HG02981 (cell line): ENCODE measurements around the gene MIOS.
"Not testable (repeated sequence)": the region's sequence is repeated elsewhere in the genome, so short reads cannot be mapped to it uniquely, and the experiment has no call there.

Experiments
- ATAC-seq: cut with Tn5 transposase; IDR thresholded peaks from one replicate; pipeline ENCODE4 v1.9.1; 2021; ENCODE audit warnings: mild to moderate bottlenecking, moderate library complexity; ENCODE audit not compliant: unreplicated experiment

The MIOS gene

GRCh38 chr7:7554021-7554432, 12.7 kb upstream of the MIOS start:
- no peak for ATAC-seq

- ATAC-seq: no peak
Observed at GRCh38 chr7:7554649-7555575, 11.8 kb upstream of the MIOS start.

GRCh38 chr7:7556852-7557251, 9.8 kb upstream of the MIOS start:
- ATAC-seq: no peak

- no peak for ATAC-seq
Observed at GRCh38 chr7:7557252-7557651, 9.4 kb upstream of the MIOS start.

GRCh38 chr7:7561591-7561990, 5.1 kb upstream of the MIOS start:
- ATAC-seq: not testable (repeated sequence)

- no peak for ATAC-seq
Observed at GRCh38 chr7:7562736-7563135, 3.9 kb upstream of the MIOS start.

GRCh38 chr7:7563269-7563668, 3.4 kb upstream of the MIOS start:
- no peak for ATAC-seq

- ATAC-seq: no peak
Observed at GRCh38 chr7:7563813-7564212, 2.9 kb upstream of the MIOS start.

GRCh38 chr7:7564323-7564780, 2.3 kb upstream of the MIOS start:
- no peak for ATAC-seq

GRCh38 chr7:7565018-7565680, 1.5 kb upstream of the MIOS start:
- no peak for ATAC-seq

GRCh38 chr7:7565746-7566650, 686 bp upstream of the MIOS start:
- peak; percentile 28 for ATAC-seq

- ATAC-seq: no peak
Observed at GRCh38 chr7:7567898-7568531, 1.3 kb downstream of the MIOS start.

- ATAC-seq: no peak
Observed at GRCh38 chr7:7568553-7568952, 1.9 kb downstream of the MIOS start.

GRCh38 chr7:7569081-7569527, 2.4 kb downstream of the MIOS start:
- ATAC-seq: peak; percentile 38

- peak; percentile 17 for ATAC-seq
Observed at GRCh38 chr7:7569615-7570014, 2.9 kb downstream of the MIOS start.

GRCh38 chr7:7570584-7570983, 3.9 kb downstream of the MIOS start:
- ATAC-seq: no peak

- ATAC-seq: no peak
Observed at GRCh38 chr7:7573701-7574100, 7.0 kb downstream of the MIOS start.

GRCh38 chr7:7576344-7576743, 9.7 kb downstream of the MIOS start:
- ATAC-seq: no peak

- peak; percentile 60 for ATAC-seq
Observed at GRCh38 chr7:7577888-7578287, 11.2 kb downstream of the MIOS start.

GRCh38 chr7:7579638-7580037, 13.0 kb downstream of the MIOS start:
- ATAC-seq: no peak
